OCI-LY7 (cell line): ENCODE data around the gene PDE11A. TPM values are rescaled to one million over a fixed set of nuclear protein-coding genes. Genes with fewer than 3 reads are reported as not detected.

Source experiments
- BruUV-seq: library from RNA; stranded (reverse); fragments of 400-500 nt; replicated peaks from 2 replicates; lab custom pipeline; 2021; lab: Mats Ljungman, UMichigan
- CTCF ChIA-PET: fragments of 300-600 bp; sonication (Branson Sonifier 250); formaldehyde crosslinking; loops from one replicate; lab custom pipeline; 2022; ENCODE audit warnings: antibody characterized with exemption; ENCODE audit not compliant: unreplicated experiment; lab: Charles Lee
- POLR2A ChIA-PET: fragments of 300-600 bp; sonication (Branson Sonifier 250); formaldehyde crosslinking; loops from one replicate; lab custom pipeline; 2022; ENCODE audit warnings: antibody characterized with exemption; lab: Charles Lee
- DNase-seq: peaks from one replicate; pipeline ENCODE4 v3.0.0-alpha.2; 2015; ENCODE audit warnings: low spot score
- H2AFZ ChIP-seq: fragments of 200-600 bp; sonication (generic), shearing (Covaris generic); 2 replicates; pipeline ENCODE4 v1.6.1; 2014; ENCODE audit warnings: mild to moderate bottlenecking, antibody characterized with exemption, low read length, moderate library complexity
- H3K27ac ChIP-seq: fragments of 200-600 bp; sonication (generic); 2 replicates; pipeline ENCODE4 v1.5.1; 2014; ENCODE audit warnings: mixed run types, low read depth, mild to moderate bottlenecking, moderate library complexity, low read length, inconsistent platforms; ENCODE audit not compliant: poor library complexity, severe bottlenecking
- H3K36me3 ChIP-seq: fragments of 200-600 bp; sonication (generic); 2 replicates; pipeline ENCODE4 v1.6.1; 2014; ENCODE audit warnings: mild to moderate bottlenecking, antibody characterized with exemption, low read length, moderate library complexity, mixed read lengths; ENCODE audit not compliant: insufficient read depth
- H3K4me1 ChIP-seq: fragments of 200-600 bp; sonication (generic); 2 replicates; pipeline ENCODE4 v1.5.1; 2014; ENCODE audit warnings: mild to moderate bottlenecking, low read length; ENCODE audit not compliant: insufficient read depth, poor library complexity, severe bottlenecking
- H3K4me2 ChIP-seq: fragments of 200-600 bp; sonication (generic); 2 replicates; pipeline ENCODE4 v1.6.1; 2014; ENCODE audit warnings: mild to moderate bottlenecking, low read length
- H3K4me3 ChIP-seq: fragments of 200-600 bp; sonication (generic); 2 replicates; pipeline ENCODE4 v1.5.1; 2014; ENCODE audit warnings: mild to moderate bottlenecking, low read depth, low read length; ENCODE audit not compliant: poor library complexity, severe bottlenecking
- H3K79me2 ChIP-seq: fragments of 200-600 bp; sonication (generic); 2 replicates; pipeline ENCODE4 v1.6.1; 2016; ENCODE audit warnings: low read depth, mild to moderate bottlenecking, low read length, moderate library complexity, mixed read lengths; ENCODE audit not compliant: insufficient read depth
- H3K9me2 ChIP-seq: fragments of 200-600 bp; sonication (generic); 2 replicates; pipeline ENCODE4 v1.6.1; 2016; ENCODE audit warnings: mild to moderate bottlenecking, low read length, mixed read lengths; ENCODE audit not compliant: insufficient read depth
- H3K9me3 ChIP-seq: fragments of 200-600 bp; sonication (generic); 2 replicates; pipeline ENCODE4 v1.6.1; 2014; ENCODE audit warnings: mild to moderate bottlenecking, mixed run types, low read length, mixed read lengths
- H4K20me1 ChIP-seq: fragments of 200-600 bp; sonication (generic); 2 replicates; pipeline ENCODE4 v1.6.1; 2014; ENCODE audit warnings: mild to moderate bottlenecking, antibody characterized with exemption, low read length, moderate library complexity, mixed read lengths; ENCODE audit not compliant: insufficient read depth
- EZH2phosphoT487 ChIP-seq: fragments of 200-600 bp; sonication (generic); IDR thresholded peaks from 2 replicates; pipeline ENCODE4 v1.6.1; 2018; ENCODE audit warnings: low read depth, borderline replicate concordance, mild to moderate bottlenecking, mixed run types, antibody characterized with exemption, low read length, moderate library complexity, mixed read lengths
- intact Hi-C: fragments of 100-400 bp; cut with micrococcal nuclease; formaldehyde crosslinking; loops from one replicate; pipeline ENCODE4 v1.10.0; 2022; ENCODE audit not compliant: unreplicated experiment
- total RNA-seq, 2 experiments: library from RNA; depleted of rRNA in 1 of 2; stranded (reverse); fragments of >200 nt in 1 of 2; shearing (Covaris generic) in 1 of 2; gene quantifications; 2 replicates each; pipeline ENCODE4 v1.2.3, GENCODE V29; 2014 to 2022
- TF ChIP-seq, protein P1 (sequence below): fragments of 200-600 bp; sonication (generic); conservative IDR thresholded peaks from 2 replicates; pipeline ENCODE4 v1.5.1; 2014; ENCODE audit warnings: mild to moderate bottlenecking, antibody characterized with exemption, low read length, moderate library complexity, mixed read lengths

PDE11A gene
- total RNA-seq, 2 experiments from 2014 or later, result 0.03 TPM; not detected in 1

- Histone ChIP-seq H3K9me2 (no peaks in the 10 kb centered on the region), H4K20me1 (no peaks in the 10 kb centered on the region), H3K9me3 (no peaks in the 10 kb centered on the region), H3K4me2 (no peak overlapping the region), H3K36me3 (no peaks in the 10 kb centered on the region), H3K27ac (no peak overlapping the region), H2AFZ (no peak overlapping the region), H3K4me1 (no peaks in the 10 kb centered on the region), H3K79me2 (no peaks in the 10 kb centered on the region), H3K4me3 (no peak overlapping the region)
- TF ChIP-seq, protein P1, sequence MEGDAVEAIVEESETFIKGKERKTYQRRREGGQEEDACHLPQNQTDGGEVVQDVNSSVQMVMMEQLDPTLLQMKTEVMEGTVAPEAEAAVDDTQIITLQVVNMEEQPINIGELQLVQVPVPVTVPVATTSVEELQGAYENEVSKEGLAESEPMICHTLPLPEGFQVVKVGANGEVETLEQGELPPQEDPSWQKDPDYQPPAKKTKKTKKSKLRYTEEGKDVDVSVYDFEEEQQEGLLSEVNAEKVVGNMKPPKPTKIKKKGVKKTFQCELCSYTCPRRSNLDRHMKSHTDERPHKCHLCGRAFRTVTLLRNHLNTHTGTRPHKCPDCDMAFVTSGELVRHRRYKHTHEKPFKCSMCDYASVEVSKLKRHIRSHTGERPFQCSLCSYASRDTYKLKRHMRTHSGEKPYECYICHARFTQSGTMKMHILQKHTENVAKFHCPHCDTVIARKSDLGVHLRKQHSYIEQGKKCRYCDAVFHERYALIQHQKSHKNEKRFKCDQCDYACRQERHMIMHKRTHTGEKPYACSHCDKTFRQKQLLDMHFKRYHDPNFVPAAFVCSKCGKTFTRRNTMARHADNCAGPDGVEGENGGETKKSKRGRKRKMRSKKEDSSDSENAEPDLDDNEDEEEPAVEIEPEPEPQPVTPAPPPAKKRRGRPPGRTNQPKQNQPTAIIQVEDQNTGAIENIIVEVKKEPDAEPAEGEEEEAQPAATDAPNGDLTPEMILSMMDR, result no peak
- TF ChIP-seq EZH2phosphoT487, result no peak
- no TSS peak for BruUV-seq
- no peak for DNase-seq
- ChIA-PET POLR2A (no interaction called here), CTCF (no interaction called here)
- intact Hi-C loops, result no loop called here
Measured at GRCh38 chr2:177726931-177727348, 345.6 kb downstream of the PDE11A start.

DNA sequence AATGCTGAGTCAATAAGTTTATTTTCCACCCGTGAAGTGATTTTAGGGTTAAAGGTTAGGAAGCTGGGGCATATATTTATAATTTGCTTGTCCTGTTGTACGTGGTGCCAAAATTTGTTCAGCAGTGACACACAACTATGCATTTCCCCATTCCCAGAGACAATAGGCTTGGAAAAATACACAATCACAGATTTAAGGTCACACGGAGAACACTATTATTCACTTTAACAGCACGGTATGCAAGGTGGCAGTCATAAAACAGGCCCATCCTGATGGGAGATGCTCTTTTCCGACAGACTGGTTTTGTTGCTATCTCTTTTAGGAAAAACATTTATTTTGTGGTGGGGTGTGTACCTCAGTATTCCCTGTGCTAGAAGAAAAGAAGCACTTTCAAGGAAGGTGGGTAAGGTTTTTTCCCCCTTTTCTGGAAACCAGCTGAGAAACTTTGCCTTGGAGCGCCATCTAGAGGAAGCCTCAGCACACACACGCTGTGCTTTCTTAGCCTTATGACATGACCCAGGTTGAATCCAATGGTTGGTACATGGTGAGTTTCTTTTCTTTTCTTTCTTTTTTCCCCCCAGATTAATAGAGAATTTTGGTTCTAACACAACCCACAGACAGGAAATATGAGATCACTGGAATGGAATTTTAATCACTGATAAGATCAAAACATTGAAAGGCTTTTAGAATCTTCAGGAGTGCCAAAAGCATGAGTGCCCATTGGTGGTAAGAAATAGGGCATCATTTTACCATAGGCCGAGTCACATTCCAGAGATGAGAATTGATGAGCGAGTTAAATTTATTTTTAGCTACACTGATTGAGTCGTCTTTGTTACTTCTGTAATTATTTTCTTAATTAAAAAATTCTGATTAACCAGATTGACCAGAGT, 347.9 kb downstream of the PDE11A start:
- ChIA-PET CTCF (no interaction called here), POLR2A (interaction anchor here (0.6 to 1.1 kb wide), 3 partner anchors 25 to 392 kb away, joined by 3 to 4 read pairs (median 4); no protein-coding TSS in a partner anchor)
- Histone ChIP-seq H3K9me3 (no peaks in the 10 kb centered on the region), H4K20me1 (no peaks in the 10 kb centered on the region), H3K4me3 (no peak overlapping the region), H2AFZ (no peak overlapping the region), H3K4me1 (no peaks in the 10 kb centered on the region), H3K36me3 (no peaks in the 10 kb centered on the region), H3K4me2 (no peak overlapping the region), H3K9me2 (no peaks in the 10 kb centered on the region), H3K79me2 (no peaks in the 10 kb centered on the region), H3K27ac (no peak overlapping the region)
- BruUV-seq, result no TSS peak
- intact Hi-C loops, result loop anchor here (1.0 kb wide), 3 partner anchors 235 to 560 kb away; no protein-coding TSS in a partner anchor
- TF ChIP-seq EZH2phosphoT487, result no peak
- TF ChIP-seq, protein P1, result peak; percentile 97
- peak; percentile 58 for DNase-seq

- Histone ChIP-seq H3K9me3 (no peaks in the 10 kb centered on the region), H3K4me1 (no peaks in the 10 kb centered on the region), H3K4me2 (no peak overlapping the region), H3K79me2 (no peaks in the 10 kb centered on the region), H2AFZ (no peak overlapping the region), H3K4me3 (no peak overlapping the region), H3K27ac (no peak overlapping the region), H3K9me2 (no peaks in the 10 kb centered on the region), H4K20me1 (no peaks in the 10 kb centered on the region), H3K36me3 (no peaks in the 10 kb centered on the region)
- no TSS peak for BruUV-seq
- no peak for DNase-seq
- intact Hi-C loops, result no loop called here
- TF ChIP-seq, protein P1, result no peak
- no peak for TF ChIP-seq EZH2phosphoT487
- CTCF ChIA-PET, result no interaction called here
- POLR2A ChIA-PET, result interaction anchor here (1.1 kb wide), 1 partner anchor 390 kb away, joined by 4 read pairs; no protein-coding TSS in a partner anchor
Measured at GRCh38 chr2:177723235-177723634, 349.3 kb downstream of the PDE11A start.
